IMR-90 (cell line): Measurements from ENCODE around the gene PTPRO. TPM values are rescaled to one million over a fixed set of nuclear protein-coding genes. Genes with fewer than 3 reads are reported as not detected.

ENCODE experiments used
- ATAC-seq: fragments of 200-7000 bp; cut with Tn5 transposase; 2 replicates; pipeline ENCODE4 v1.9.1; 2020; ENCODE audit warnings: low read depth, mild to moderate bottlenecking, moderate library complexity
- BruUV-seq: library from RNA; stranded (reverse); fragments of 400-500 nt; replicated peaks from 2 replicates; lab custom pipeline; 2021; lab: Mats Ljungman, UMichigan
- CTCF ChIA-PET: fragments of 300-600 bp; formaldehyde crosslinking; extraction: SDS; loops from one replicate; lab custom pipeline; 2021; ENCODE audit warnings: antibody characterized with exemption; lab: Yijun Ruan, JAX
- POLR2A ChIA-PET: fragments of 300-600 bp; sonication (Branson Sonifier 250); formaldehyde crosslinking; loops from one replicate; lab custom pipeline; 2022; ENCODE audit warnings: antibody characterized with exemption; ENCODE audit not compliant: unreplicated experiment; lab: Charles Lee
- DNase-seq: peaks from one replicate; pipeline ENCODE4 v3.0.0; 2013
- H2AFZ ChIP-seq: replicated peaks from 2 replicates; pipeline ENCODE3; 2013; ENCODE audit warnings: low read length, mild to moderate bottlenecking; ENCODE audit not compliant: poor library complexity
- H2AK5ac ChIP-seq: 2 replicates; pipeline ENCODE4 v1.6.1; 2013; ENCODE audit warnings: low read depth, low read length, inconsistent platforms
- H2AK9ac ChIP-seq: replicated peaks from 2 replicates; pipeline ENCODE3; 2013; ENCODE audit warnings: mild to moderate bottlenecking, low read depth, low read length, moderate library complexity; ENCODE audit not compliant: poor library complexity
- H2BK120ac ChIP-seq: 2 replicates; pipeline ENCODE4 v1.6.1; 2013; ENCODE audit warnings: low read depth, low read length, inconsistent platforms
- H2BK15ac ChIP-seq: 3 replicates; pipeline ENCODE4 v1.6.1; 2013; ENCODE audit warnings: low read depth, low read length, inconsistent platforms
- H2BK20ac ChIP-seq: 2 replicates; pipeline ENCODE4 v1.6.1; 2013; ENCODE audit warnings: low read depth, mild to moderate bottlenecking, inconsistent platforms, low read length, moderate library complexity
- H2BK5ac ChIP-seq: 2 replicates; pipeline ENCODE4 v1.6.1; 2013; ENCODE audit warnings: mild to moderate bottlenecking, low read depth, low read length, inconsistent platforms; ENCODE audit not compliant: poor library complexity, severe bottlenecking
- H3K14ac ChIP-seq: replicated peaks from 2 replicates; pipeline ENCODE4 v1.6.1; 2013; ENCODE audit warnings: low read depth, low read length, inconsistent platforms
- H3K18ac ChIP-seq: 2 replicates; pipeline ENCODE4 v1.6.1; 2013; ENCODE audit warnings: low read depth, low read length, control low read depth
- H3K23ac ChIP-seq: 2 replicates; pipeline ENCODE4 v1.6.1; 2013; ENCODE audit warnings: low read depth, low read length, inconsistent platforms
- H3K27ac ChIP-seq: 2 replicates; pipeline ENCODE4 v1.5.1; 2013; ENCODE audit warnings: mild to moderate bottlenecking, control low read depth, low read length; ENCODE audit not compliant: insufficient read depth
- H3K27me3 ChIP-seq: 2 replicates; pipeline ENCODE4 v1.6.1; 2013; ENCODE audit warnings: low read length; ENCODE audit not compliant: control insufficient read depth, insufficient read depth
- H3K36me3 ChIP-seq: 2 replicates; pipeline ENCODE4 v1.6.1; 2013; ENCODE audit warnings: low read length, mixed read lengths; ENCODE audit not compliant: control insufficient read depth, insufficient read depth
- H3K4ac ChIP-seq: 2 replicates; pipeline ENCODE4 v1.6.1; 2013; ENCODE audit warnings: low read depth, low read length, inconsistent platforms
- H3K4me1 ChIP-seq: 2 replicates; pipeline ENCODE4 v1.6.1; 2013; ENCODE audit warnings: low read length, mixed read lengths; ENCODE audit not compliant: control insufficient read depth, insufficient read depth
- H3K4me2 ChIP-seq: 2 replicates; pipeline ENCODE4 v1.6.1; 2013; ENCODE audit warnings: low read depth, mild to moderate bottlenecking, control low read depth, low read length, moderate library complexity
- H3K4me3 ChIP-seq: 2 replicates; pipeline ENCODE4 v1.5.1; 2013; ENCODE audit warnings: low read depth, mild to moderate bottlenecking, control low read depth, low read length, moderate library complexity; ENCODE audit not compliant: insufficient read depth
- H3K56ac ChIP-seq: 2 replicates; pipeline ENCODE4 v1.6.1; 2013; ENCODE audit warnings: low read length, inconsistent platforms; ENCODE audit not compliant: insufficient read depth; ENCODE audit errors: extremely low read depth
- H3K79me1 ChIP-seq, 2 experiments: 2 replicates each; pipeline ENCODE4 v1.6.1; 2013; ENCODE audit warnings: low read length in 2 of 2, inconsistent platforms in 1 of 2, low read depth in 1 of 2
- H3K9ac ChIP-seq: 2 replicates; pipeline ENCODE4 v1.6.1; 2013; ENCODE audit warnings: low read depth, low read length, control low read depth
- H3K9me1 ChIP-seq: 2 replicates; pipeline ENCODE4 v1.6.1; 2013; ENCODE audit warnings: low read length, inconsistent platforms; ENCODE audit not compliant: insufficient read depth
- H3K9me3 ChIP-seq: 2 replicates; pipeline ENCODE4 v1.6.1; 2013; ENCODE audit warnings: low read length; ENCODE audit not compliant: control insufficient read depth, insufficient read depth
- H4K20me1 ChIP-seq: 2 replicates; pipeline ENCODE4 v1.6.1; 2013; ENCODE audit warnings: low read length, inconsistent platforms; ENCODE audit not compliant: insufficient read depth
- H4K5ac ChIP-seq: 2 replicates; pipeline ENCODE4 v1.6.1; 2013; ENCODE audit warnings: mild to moderate bottlenecking, low read depth, low read length, control low read depth
- H4K8ac ChIP-seq, 2 experiments: 2 replicates each; pipeline ENCODE4 v1.6.1; 2013; ENCODE audit warnings: low read depth in 2 of 2, low read length in 2 of 2, control low read depth in 1 of 2, inconsistent platforms in 1 of 2
- H4K91ac ChIP-seq: 2 replicates; pipeline ENCODE4 v1.6.1; 2013; ENCODE audit warnings: low read depth, low read length, inconsistent platforms; ENCODE audit not compliant: insufficient read depth
- BHLHE40 ChIP-seq: fragments of 150-350 bp; IDR thresholded peaks from 2 replicates; pipeline ENCODE4 v1.6.1; 2016; ENCODE audit warnings: mild to moderate bottlenecking, low read depth, low read length
- FOS ChIP-seq: fragments of 150-350 bp; IDR thresholded peaks from 2 replicates; pipeline ENCODE4 v1.6.1; 2016; ENCODE audit warnings: low read depth, low read length
- MAFK ChIP-seq: IDR thresholded peaks from 2 replicates; pipeline ENCODE4 v1.6.1; 2012; ENCODE audit warnings: low read depth, low read length, improper control_type of control experiment
- MAZ ChIP-seq: IDR thresholded peaks from 2 replicates; pipeline ENCODE4 v1.6.1; 2012; ENCODE audit warnings: low read depth, mild to moderate bottlenecking, low read length, improper control_type of control experiment, moderate library complexity, borderline replicate concordance
- MXI1 ChIP-seq: IDR thresholded peaks from 2 replicates; pipeline ENCODE4 v1.6.1; 2012; ENCODE audit warnings: low read depth, mild to moderate bottlenecking, low read length, moderate library complexity, borderline replicate concordance
- NFE2L2 ChIP-seq: fragments of 150-350 bp; IDR thresholded peaks from 2 replicates; pipeline ENCODE4 v1.6.1; 2016; ENCODE audit warnings: low read depth, mild to moderate bottlenecking, low read length
- POLR2A ChIP-seq: IDR thresholded peaks from 2 replicates; pipeline ENCODE4 v1.6.1; 2012; ENCODE audit warnings: mild to moderate bottlenecking, low read depth, low read length
- RAD21 ChIP-seq: IDR thresholded peaks from 2 replicates; pipeline ENCODE4 v1.6.1; 2012; ENCODE audit warnings: low read length, improper control_type of control experiment
- RCOR1 ChIP-seq: IDR thresholded peaks from 2 replicates; pipeline ENCODE4 v1.6.1; 2012; ENCODE audit warnings: mild to moderate bottlenecking, low read length, improper control_type of control experiment; ENCODE audit not compliant: insufficient replicate concordance
- WGBS, 2 experiments: methylation state at CpG; one replicate each; pipeline versions ENCODE4 v1.1.5 to v1.1.7; 2013; ENCODE audit warnings: missing lambda C conversion rate in 2 of 2; ENCODE audit not compliant: insufficient read length in 1 of 2; ENCODE audit errors: extremely low coverage in 2 of 2; 5-methylcytosine and 5-hydroxymethylcytosine counted together
- dilution Hi-C: fragments of 300-500 bp; cut with HindIII; formaldehyde crosslinking; loops from one replicate; pipeline ENCODE4 v1.14.3; 2018; ENCODE audit warnings: low sequenced_read_pairs; ENCODE audit not compliant: unreplicated experiment
- in situ Hi-C: fragments of 300-500 bp; cut with MboI; formaldehyde crosslinking; loops from 3 replicates; pipeline ENCODE4 v1.14.3; 2019; ENCODE audit warnings: low sequenced_read_pairs, inconsistent platforms, mixed read lengths
- intact Hi-C: fragments of 100-400 bp; cut with micrococcal nuclease; formaldehyde crosslinking; loops from 2 replicates; pipeline ENCODE4 v1.10.0; 2022
- polyA plus RNA-seq, 3 experiments: library from polyadenylated mRNA; depleted of rRNA; stranded (reverse); fragments of >200 nt; gene quantifications; 2 replicates each; pipeline ENCODE4 v1.2.3, GENCODE V29; 2012; ENCODE audit warnings: low replicate concordance in 1 of 3
- total RNA-seq: library from RNA; depleted of rRNA; stranded (reverse); fragments of >200 nt; gene quantifications from 2 replicates; pipeline ENCODE4 v1.2.3, GENCODE V29; 2012
- TF ChIP-seq, protein P1 (sequence below): fragments of 150-350 bp; IDR thresholded peaks from 2 replicates; pipeline ENCODE4 v1.6.1; 2017; ENCODE audit warnings: mild to moderate bottlenecking, antibody characterized with exemption, low read length, low read depth

Gene PTPRO
- total and polyA plus RNA-seq, 2 of the 4 experiments (the other 2 are of a cell fraction) = 0.03 to 0.18 TPM

DNA sequence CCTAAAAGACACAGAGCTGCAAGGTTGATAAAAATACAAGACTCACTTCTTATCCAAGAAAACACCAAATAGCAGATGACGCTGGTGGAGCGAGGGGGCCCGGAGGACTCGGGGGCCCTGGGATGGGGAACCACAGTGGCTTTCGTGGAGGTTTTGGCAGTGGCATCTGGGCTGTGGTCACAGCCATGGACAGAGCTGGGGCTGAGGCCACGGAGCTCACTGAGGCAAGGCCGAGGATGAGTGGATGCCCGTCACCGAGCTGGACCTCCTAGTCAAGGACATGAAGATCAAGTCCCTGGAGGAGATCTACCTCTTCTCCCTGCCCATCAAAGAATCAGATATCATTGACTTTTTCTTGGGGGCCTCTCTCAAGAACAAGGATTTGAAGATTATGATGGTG is 117.2 kb downstream of the PTPRO start:
- Histone ChIP-seq H2BK15ac (no peak overlapping the region), H3K4me3 (no peak overlapping the region), H3K9me3 (no peaks in the 10 kb centered on the region), H3K4ac (no peak overlapping the region), H4K20me1 (no peaks in the 10 kb centered on the region), H3K4me1 (no peaks in the 10 kb centered on the region), H3K23ac (no peak overlapping the region), H4K5ac (no peak overlapping the region), H3K79me1 (no peaks in the 10 kb centered on the region), H3K9ac (no peak overlapping the region), H3K4me2 (no peak overlapping the region), H2BK5ac (no peak overlapping the region), H3K56ac (no peak overlapping the region), H3K27me3 (no peaks in the 10 kb centered on the region), H3K18ac (no peak overlapping the region), H3K27ac (no peak overlapping the region), H2AFZ (no peak overlapping the region), H2AK9ac (no peak overlapping the region), H3K36me3 (no peaks in the 10 kb centered on the region), H2AK5ac (no peak overlapping the region), H2BK20ac (no peak overlapping the region), H4K8ac (no peak overlapping the region), H4K91ac (no peak overlapping the region), H3K9me1 (no peaks in the 10 kb centered on the region), H2BK120ac (no peak overlapping the region), H3K14ac (no peak overlapping the region)
- DNase-seq (no peak), ATAC-seq (no peak)
- 17% methylated on average over 2 of the region's 9 CpGs; no CpG with 5 or more reads in 1 of the 2 experiments for WGBS, 2 experiments
- CTCF ChIA-PET = no interaction called here
- in situ Hi-C loops = no loop called here
- no TSS peak for BruUV-seq
- no peak for TF ChIP-seq MAFK
- TF ChIP-seq MAZ = no peak
- no peak for TF ChIP-seq MXI1
- TF ChIP-seq, protein P1, sequence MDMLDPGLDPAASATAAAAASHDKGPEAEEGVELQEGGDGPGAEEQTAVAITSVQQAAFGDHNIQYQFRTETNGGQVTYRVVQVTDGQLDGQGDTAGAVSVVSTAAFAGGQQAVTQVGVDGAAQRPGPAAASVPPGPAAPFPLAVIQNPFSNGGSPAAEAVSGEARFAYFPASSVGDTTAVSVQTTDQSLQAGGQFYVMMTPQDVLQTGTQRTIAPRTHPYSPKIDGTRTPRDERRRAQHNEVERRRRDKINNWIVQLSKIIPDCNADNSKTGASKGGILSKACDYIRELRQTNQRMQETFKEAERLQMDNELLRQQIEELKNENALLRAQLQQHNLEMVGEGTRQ = no peak
- TF ChIP-seq POLR2A = no peak
- no peak for TF ChIP-seq RCOR1
- no peak for TF ChIP-seq BHLHE40
- TF ChIP-seq RAD21 = no peak
- no peak for TF ChIP-seq FOS
- TF ChIP-seq NFE2L2 = no peak
- POLR2A ChIA-PET = no interaction called here
- intact Hi-C loops = no loop called here
- dilution Hi-C loops = no loop called here
